GM12801 (cell line): Measurements from ENCODE around the gene TXNDC12.

Source experiments
- CTCF ChIP-seq: IDR thresholded peaks from one replicate; pipeline ENCODE4 v1.5.1; 2011; ENCODE audit warnings: control low read depth; ENCODE audit not compliant: insufficient read length; ENCODE audit errors: extremely low read depth

TXNDC12 gene

GRCh38 chr1:52063192-52063591 lies 8.2 kb upstream of the TXNDC12 start:
- no peak for TF ChIP-seq CTCF

- no peak for TF ChIP-seq CTCF
Observed at GRCh38 chr1:52060822-52061221, 5.8 kb upstream of the TXNDC12 start.

- no peak for TF ChIP-seq CTCF
Observed at GRCh38 chr1:52059888-52060287, 4.9 kb upstream of the TXNDC12 start.

GRCh38 chr1:52059321-52059720 lies 4.3 kb upstream of the TXNDC12 start:
- no peak for TF ChIP-seq CTCF

GRCh38 chr1:52057876-52058415 lies 3.0 kb upstream of the TXNDC12 start:
- no peak for TF ChIP-seq CTCF

GRCh38 chr1:52057255-52057654 lies 2.3 kb upstream of the TXNDC12 start:
- TF ChIP-seq CTCF, result no peak

- no peak for TF ChIP-seq CTCF
Observed at GRCh38 chr1:52056937-52057231, 1.9 kb upstream of the TXNDC12 start.
